Measurements from ENCODE around the gene SLC12A5.

DNA sequence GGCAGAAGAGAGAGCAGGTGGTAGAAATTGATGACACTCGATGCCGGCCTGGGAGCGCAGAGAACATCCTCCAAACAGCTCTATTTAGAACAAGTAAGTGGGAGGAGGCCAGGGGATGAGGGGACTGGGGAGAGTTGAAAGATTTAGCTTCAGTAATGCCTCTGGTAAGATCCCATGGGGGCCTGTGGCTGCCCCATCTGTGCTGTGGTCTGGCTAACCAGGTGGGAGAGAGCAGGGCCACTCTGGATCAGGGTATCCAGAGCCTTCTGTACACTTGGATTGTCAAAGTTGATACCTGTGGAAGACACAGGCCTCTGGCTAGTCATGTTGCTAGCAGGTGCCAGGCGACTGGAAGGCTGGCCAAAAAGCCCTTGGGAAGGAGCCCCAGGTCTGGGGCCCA lies 33.1 kb downstream of the SLC12A5 start:
- no peak for TF ChIP-seq ESRRA (CRISPR knock-in tag; IDR thresholded peaks at IDR 0.05; ENCODE audit: borderline replicate concordance)
- TF ChIP-seq, protein P1, sequence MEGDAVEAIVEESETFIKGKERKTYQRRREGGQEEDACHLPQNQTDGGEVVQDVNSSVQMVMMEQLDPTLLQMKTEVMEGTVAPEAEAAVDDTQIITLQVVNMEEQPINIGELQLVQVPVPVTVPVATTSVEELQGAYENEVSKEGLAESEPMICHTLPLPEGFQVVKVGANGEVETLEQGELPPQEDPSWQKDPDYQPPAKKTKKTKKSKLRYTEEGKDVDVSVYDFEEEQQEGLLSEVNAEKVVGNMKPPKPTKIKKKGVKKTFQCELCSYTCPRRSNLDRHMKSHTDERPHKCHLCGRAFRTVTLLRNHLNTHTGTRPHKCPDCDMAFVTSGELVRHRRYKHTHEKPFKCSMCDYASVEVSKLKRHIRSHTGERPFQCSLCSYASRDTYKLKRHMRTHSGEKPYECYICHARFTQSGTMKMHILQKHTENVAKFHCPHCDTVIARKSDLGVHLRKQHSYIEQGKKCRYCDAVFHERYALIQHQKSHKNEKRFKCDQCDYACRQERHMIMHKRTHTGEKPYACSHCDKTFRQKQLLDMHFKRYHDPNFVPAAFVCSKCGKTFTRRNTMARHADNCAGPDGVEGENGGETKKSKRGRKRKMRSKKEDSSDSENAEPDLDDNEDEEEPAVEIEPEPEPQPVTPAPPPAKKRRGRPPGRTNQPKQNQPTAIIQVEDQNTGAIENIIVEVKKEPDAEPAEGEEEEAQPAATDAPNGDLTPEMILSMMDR (IDR thresholded peaks at IDR 0.05), result no peak
- TF ChIP-seq ATF1 (CRISPR knock-in tag; IDR thresholded peaks at IDR 0.05), result no peak
- no peak for TF ChIP-seq ELF4 (CRISPR knock-in tag; IDR thresholded peaks at IDR 0.05; ENCODE audit: low read depth)
